GM21367 (cell line): Measurements from ENCODE around the gene NAPEPLD.
"Not testable (repeated sequence)": the region's sequence is repeated elsewhere in the genome, so short reads cannot be mapped to it uniquely, and the experiment has no call there.

Experiments
- ATAC-seq: cut with Tn5 transposase; IDR thresholded peaks from one replicate; pipeline ENCODE4 v1.9.1; 2021; ENCODE audit not compliant: unreplicated experiment

The NAPEPLD gene

DNA sequence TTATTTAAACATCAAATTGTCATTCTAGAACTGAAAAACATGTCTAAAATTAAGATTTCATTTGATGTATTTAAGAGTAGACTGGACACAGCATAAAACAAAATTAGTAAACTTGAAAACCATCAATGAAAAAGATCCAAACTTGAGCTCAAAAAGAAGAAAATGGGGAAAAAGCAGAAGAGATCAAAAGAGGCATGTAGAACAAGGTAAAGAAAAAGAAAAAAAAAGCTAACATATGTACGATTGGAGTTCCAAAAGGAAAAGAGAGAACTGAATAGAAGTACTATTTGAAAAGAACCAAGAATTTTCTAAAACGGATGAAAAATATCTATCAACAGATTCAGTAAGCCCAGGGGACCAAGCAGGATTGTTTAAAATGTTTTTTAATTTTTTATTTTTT is 77.9 kb downstream of the NAPEPLD start:
- ATAC-seq: no peak

DNA sequence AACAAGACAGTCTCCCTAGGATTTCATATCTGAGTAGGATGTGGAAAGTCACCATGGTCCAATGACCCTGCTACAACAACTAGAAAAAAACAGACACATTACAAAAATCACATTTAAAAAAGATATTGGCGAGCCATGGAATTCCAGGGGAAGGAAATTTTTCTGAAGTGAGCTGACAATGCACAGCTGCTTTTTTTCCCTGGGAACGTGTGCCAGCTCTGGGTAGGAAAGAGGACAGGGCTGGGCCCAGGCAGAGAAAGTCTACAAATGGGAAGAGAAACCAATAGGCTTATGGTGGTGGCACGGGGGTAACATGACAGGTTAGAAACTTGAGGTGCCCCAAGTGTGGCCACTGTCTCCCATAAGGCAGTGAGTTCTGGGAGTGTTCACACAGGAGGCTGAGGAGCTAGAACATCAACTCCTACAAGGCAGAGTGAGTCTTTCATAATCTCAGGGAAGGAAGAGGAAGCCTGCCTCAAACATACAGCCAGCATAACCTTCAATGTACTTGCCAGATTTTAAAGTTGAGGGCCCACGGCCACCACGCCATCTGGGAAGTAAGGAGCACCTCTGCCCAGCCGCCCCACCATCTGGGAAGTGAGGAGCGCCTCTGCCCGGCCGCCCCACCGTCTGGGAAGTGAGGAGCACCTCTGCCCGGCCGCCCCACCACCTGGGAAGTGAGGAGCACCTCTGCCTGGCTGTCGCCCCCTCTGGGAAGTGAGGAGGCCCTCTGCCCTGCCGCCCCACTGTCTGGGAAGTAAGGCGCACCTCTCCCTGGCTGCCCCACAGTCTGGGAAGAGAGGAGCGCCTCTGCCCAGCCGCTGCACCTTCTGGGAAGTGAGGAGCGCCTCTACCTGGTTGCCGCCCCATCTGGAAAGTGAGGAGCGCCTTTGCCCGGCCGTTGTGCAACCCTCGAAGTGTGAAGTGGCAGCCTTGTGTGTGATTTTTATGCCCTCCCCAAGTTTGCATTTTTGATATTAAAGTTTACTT is 80.2 kb downstream of the NAPEPLD start:
- no peak for ATAC-seq

DNA sequence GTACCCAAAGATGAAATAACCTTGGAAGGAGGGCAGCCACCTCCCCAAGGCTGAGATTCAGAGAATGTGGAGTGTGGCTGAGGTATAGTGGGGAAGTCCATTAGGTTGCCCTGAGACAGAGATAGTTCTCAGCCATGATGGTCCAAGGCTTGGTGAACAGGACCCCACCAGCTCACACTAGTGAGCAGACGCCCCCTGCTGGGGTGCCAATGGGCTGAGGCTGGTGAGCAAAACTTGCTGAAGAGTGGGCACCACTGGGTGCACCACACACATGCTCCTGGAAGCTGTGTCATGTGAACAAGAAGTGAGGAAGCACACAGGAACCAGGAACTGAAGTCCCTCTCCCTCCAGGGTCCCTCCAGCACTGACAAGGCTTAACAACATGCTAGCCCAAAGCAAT is 83.2 kb downstream of the NAPEPLD start:
- ATAC-seq: peak; percentile 54

DNA sequence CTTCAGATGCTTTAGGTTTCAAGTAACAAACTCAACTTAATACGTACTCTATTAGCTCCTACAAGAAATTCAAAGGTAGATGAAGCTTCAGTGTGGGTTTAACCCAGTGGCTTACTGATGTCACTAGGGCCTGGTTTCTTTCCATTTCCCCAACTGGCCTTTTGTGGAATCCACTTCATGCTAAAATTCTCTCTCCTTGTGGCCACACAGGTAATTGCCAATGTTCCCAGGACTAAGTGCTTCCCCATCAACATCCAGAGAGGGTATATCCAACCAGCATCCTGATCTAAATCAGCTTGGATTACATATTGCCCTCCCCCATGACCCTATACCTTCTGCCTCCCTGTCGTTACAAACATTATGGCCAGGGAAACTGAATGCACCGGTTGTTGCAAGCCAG is 85.0 kb downstream of the NAPEPLD start:
- ATAC-seq: no peak

DNA sequence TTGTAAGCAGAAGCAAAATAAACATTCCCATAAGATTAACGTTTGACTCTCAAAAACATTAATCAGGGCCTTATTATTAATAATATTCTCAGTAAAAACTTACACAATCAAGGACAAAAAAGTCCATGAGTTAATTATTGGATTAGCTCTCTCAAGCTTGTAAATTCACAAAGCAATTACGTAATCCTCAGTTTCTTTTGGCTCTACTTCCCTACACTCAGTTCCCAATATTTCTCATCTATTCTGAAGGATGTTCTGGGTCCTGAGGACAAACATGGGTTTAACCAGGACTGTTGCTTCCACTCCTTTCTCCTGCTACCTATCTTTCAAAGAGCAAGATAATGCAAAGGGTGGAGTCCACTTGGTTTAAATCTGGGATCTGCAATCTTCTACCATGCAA is 89.4 kb downstream of the NAPEPLD start:
- ATAC-seq: no peak

DNA sequence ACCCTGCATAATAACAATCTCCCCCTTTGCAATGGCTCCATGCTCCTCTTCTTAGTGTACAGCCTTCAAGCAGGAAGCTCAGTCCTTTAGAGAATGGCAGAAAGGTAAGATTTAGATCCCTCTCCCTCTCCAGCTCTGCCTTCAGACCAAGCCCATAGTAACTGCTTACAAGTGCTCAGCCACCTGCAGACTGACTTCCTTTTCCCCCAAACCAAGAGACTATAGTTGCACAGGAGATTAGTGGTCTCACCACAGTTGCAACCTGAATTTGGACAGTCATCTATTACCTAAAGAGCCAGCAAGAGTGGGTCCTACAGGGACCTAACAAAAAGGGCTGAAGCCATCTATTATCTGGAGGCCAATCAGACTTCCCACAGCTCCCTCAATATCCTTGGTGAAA is 90.8 kb downstream of the NAPEPLD start:
- no peak for ATAC-seq

DNA sequence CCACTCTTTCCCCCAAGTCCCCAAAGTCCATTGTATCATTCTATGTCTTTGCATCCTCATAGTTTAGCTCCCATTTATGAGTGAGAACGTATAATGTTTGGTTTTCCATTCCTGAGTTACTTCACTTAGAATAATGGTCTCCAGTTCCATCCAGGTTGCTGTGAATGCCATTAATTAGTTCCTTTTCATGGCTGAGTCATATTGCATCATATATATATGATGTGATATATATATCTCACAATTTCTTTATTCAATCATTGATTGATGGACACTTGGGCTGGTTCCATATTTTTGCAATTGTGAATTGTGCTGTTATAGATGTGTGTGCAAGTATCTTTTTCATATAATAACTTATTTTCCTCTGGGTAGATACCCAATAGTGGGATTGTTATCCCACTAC is 92.9 kb downstream of the NAPEPLD start:
- not testable (repeated sequence) for ATAC-seq

DNA sequence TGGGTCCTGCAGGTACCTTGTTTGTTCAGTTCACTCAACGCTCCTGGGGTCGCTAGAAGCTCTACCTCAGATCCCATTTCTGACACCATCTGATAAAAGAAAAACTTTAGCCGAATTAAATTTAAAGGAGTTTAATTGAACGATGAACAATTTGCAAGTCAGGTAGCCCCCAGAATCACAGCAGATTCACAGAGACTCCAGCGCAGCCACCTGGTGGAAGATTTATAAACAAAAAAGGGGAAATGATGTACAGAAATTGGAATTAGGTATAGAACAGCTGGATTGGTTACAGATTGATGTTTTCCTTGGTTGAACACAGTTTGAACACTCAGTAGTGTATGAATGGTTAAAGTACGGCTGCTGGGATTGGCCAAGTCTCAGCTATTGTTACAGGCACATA is 97.4 kb downstream of the NAPEPLD start:
- no peak for ATAC-seq
